ENCODE measurements around the gene CDS1. TPM values are rescaled to one million over a fixed set of nuclear protein-coding genes. Genes with fewer than 3 reads are reported as not detected.
"Not testable (repeated sequence)": the region's sequence is repeated elsewhere in the genome, so short reads cannot be mapped to it uniquely, and the experiment has no call there.

Gene CDS1
- total RNA-seq, 3 donors from 2014 or later (not counting 1 experiment from before 2014, with no cell fraction given) = 0.14 TPM; not detected in 2

DNA sequence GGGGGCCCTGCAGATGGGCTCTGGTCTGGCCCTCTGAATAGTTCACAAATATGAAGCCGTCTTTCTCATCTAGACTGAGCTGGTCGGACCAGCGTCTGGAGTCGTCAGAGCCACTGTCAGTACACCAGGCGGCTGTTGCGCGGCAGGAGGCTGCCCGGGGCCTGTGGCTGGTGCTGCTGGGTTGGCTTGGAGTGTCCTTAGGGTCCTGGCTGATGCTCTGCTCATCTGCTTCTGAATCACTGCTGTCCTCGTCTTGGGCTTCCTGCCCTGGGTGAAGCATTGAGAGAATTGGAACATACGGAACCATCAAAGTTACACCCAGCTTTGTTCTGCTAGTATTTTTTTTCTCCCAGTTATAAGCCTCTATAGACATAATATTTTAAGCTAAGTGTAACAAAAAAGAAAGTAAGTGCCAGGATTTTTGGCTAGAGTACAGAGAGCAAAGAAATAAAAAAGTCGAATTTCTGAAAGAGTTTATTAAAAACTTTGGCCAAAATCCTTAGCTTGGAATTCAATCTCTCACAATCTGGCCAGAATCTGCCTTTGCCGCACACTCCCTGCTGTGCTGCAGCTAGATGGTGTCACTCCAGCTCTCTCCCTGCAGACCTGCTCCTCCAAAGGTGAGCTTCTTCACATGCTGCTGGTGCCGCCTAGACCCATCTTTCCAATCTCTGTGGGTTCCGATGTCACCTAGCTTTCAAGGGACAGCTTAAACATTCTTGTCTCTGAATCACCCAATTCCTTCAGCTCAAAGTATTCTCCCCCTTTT lies 96.2 kb downstream of the CDS1 start:
- Mint-ChIP-seq H3K4me1 (no peaks in the 10 kb centered on the region), H3K9me3 (no peaks in the 10 kb centered on the region), H3K27ac (no peak overlapping the region), H3K27me3 (ENCODE audit: low read depth in 2 of 2) (no peaks in the 10 kb centered on the region), H3K36me3 (no peaks in the 10 kb centered on the region), H3K4me3 (no peak overlapping the region)
- DNase-seq (no peak), ATAC-seq (no peak)
- no peaks in the 10 kb centered on the region for H3K4me1 ChIP-seq (ENCODE audit: control insufficient read depth, insufficient read depth, low read length)
- TF ChIP-seq, protein P1, sequence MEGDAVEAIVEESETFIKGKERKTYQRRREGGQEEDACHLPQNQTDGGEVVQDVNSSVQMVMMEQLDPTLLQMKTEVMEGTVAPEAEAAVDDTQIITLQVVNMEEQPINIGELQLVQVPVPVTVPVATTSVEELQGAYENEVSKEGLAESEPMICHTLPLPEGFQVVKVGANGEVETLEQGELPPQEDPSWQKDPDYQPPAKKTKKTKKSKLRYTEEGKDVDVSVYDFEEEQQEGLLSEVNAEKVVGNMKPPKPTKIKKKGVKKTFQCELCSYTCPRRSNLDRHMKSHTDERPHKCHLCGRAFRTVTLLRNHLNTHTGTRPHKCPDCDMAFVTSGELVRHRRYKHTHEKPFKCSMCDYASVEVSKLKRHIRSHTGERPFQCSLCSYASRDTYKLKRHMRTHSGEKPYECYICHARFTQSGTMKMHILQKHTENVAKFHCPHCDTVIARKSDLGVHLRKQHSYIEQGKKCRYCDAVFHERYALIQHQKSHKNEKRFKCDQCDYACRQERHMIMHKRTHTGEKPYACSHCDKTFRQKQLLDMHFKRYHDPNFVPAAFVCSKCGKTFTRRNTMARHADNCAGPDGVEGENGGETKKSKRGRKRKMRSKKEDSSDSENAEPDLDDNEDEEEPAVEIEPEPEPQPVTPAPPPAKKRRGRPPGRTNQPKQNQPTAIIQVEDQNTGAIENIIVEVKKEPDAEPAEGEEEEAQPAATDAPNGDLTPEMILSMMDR (IDR thresholded peaks at IDR 0.05) = no peak
- intact Hi-C loops (cut with micrococcal nuclease) = no loop called here
- H3K4me3 ChIP-seq (ENCODE audit: low read length) = no peak overlapping the region
- no peak overlapping the region for H3K27ac ChIP-seq (ENCODE audit: low read length)
- H3K9me3 ChIP-seq (ENCODE audit: control insufficient read depth, insufficient read depth, low read length) = peaks cover 4% of the 10 kb centered on the region
- H3K36me3 ChIP-seq (ENCODE audit: control insufficient read depth, insufficient read depth, low read length) = no peaks in the 10 kb centered on the region
- WGBS (ENCODE audit: insufficient coverage) = 93% methylated on average over 14 of the region's 14 CpGs
- no peaks in the 10 kb centered on the region for H3K27me3 ChIP-seq (ENCODE audit: control insufficient read depth, insufficient read depth, low read length)

DNA sequence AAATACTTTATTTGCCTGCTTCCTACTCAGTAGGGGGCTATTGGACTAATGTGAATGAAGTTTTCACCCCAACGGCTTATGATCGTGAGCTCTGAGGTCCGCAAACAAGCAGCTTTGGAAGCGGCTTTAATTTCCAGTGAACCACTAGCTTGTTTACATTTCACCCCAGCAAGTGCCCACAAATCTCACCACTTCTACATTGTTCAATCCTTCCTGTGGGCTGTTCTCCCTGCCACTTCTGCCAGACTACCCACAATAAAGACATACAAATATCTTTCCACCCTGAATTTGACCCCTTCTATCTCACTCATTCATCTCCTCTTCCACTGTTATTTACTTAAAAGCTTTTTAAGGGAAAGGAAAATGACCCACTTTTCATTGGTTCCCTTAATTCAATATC lies 98.0 kb downstream of the CDS1 start:
- Histone ChIP-seq H3K36me3 (ENCODE audit: control insufficient read depth, insufficient read depth, low read length) (no peaks in the 10 kb centered on the region), H3K9me3 (ENCODE audit: control insufficient read depth, insufficient read depth, low read length) (no peaks in the 10 kb centered on the region), H3K4me1 (ENCODE audit: control insufficient read depth, insufficient read depth, low read length) (no peaks in the 10 kb centered on the region), H3K27ac (ENCODE audit: low read length) (no peak overlapping the region), H3K27me3 (ENCODE audit: control insufficient read depth, insufficient read depth, low read length) (no peaks in the 10 kb centered on the region), H3K4me3 (ENCODE audit: low read length) (no peak overlapping the region)
- no peak overlapping the region for H3K4me3 Mint-ChIP-seq
- H3K9me3 Mint-ChIP-seq = no peaks in the 10 kb centered on the region
- 23% methylated on average over 4 of the region's 4 CpGs for WGBS (ENCODE audit: insufficient coverage)
- H3K4me1 Mint-ChIP-seq = no peaks in the 10 kb centered on the region
- H3K27ac Mint-ChIP-seq = no peak overlapping the region
- no peak for DNase-seq
- TF ChIP-seq, protein P1 (IDR thresholded peaks at IDR 0.05) = no peak
- no peaks in the 10 kb centered on the region for H3K36me3 Mint-ChIP-seq
- no peaks in the 10 kb centered on the region for H3K27me3 Mint-ChIP-seq (ENCODE audit: low read depth in 2 of 2)
- intact Hi-C loops (cut with micrococcal nuclease) = no loop called here
- ATAC-seq = no peak

DNA sequence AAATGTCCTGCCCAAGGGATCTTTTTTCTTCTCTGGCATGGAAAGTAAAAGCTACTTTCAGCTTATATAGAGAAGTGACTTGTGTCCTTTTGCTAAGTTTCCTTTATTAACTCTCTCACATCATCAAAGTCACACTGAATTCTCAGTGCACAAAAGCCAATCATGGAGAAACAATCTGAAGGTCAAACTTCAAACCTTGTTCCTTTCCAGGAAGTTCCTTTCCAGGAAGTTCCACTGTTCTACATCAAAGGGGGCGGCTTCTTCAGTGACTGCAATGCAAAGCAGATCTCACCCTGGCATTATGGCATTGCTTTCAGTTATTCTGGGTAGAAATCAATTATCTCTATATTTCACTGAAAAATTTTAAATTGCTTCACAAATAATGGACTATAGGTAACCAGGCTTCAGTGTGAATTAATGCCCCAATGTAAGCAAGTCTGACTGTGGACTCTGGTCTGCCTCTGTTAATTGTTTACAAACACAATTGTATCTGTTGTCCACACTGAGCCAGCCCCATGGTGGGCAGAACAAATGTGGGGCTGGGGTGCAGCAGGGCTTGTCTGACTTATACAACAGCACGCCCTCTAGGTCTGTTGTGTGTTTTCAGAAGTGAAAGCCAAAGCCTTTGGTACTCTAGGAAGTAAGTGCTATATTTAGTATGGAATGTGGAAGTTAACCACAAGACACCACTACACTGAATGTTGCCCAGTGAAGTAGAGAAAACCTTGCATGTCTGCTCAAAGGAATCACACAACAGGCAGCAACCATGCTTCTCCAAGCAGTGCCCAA lies 98.8 kb downstream of the CDS1 start:
- no peaks in the 10 kb centered on the region for H3K27me3 Mint-ChIP-seq (ENCODE audit: low read depth in 2 of 2)
- no peaks in the 10 kb centered on the region for H3K4me1 Mint-ChIP-seq
- no peak overlapping the region for H3K4me3 Mint-ChIP-seq
- WGBS (ENCODE audit: insufficient coverage) = 63% methylated on average over 2 of the region's 2 CpGs
- TF ChIP-seq, protein P1 (IDR thresholded peaks at IDR 0.05) = no peak
- Histone ChIP-seq H3K27ac (ENCODE audit: low read length) (no peak overlapping the region), H3K4me3 (ENCODE audit: low read length) (no peak overlapping the region), H3K4me1 (ENCODE audit: control insufficient read depth, insufficient read depth, low read length) (no peaks in the 10 kb centered on the region), H3K9me3 (ENCODE audit: control insufficient read depth, insufficient read depth, low read length) (no peaks in the 10 kb centered on the region), H3K27me3 (ENCODE audit: control insufficient read depth, insufficient read depth, low read length) (no peaks in the 10 kb centered on the region), H3K36me3 (ENCODE audit: control insufficient read depth, insufficient read depth, low read length) (no peaks in the 10 kb centered on the region)
- H3K27ac Mint-ChIP-seq = no peak overlapping the region
- intact Hi-C loops (cut with micrococcal nuclease) = no loop called here
- H3K9me3 Mint-ChIP-seq = no peaks in the 10 kb centered on the region
- no peaks in the 10 kb centered on the region for H3K36me3 Mint-ChIP-seq
- no peak for DNase-seq
- ATAC-seq = no peak

DNA sequence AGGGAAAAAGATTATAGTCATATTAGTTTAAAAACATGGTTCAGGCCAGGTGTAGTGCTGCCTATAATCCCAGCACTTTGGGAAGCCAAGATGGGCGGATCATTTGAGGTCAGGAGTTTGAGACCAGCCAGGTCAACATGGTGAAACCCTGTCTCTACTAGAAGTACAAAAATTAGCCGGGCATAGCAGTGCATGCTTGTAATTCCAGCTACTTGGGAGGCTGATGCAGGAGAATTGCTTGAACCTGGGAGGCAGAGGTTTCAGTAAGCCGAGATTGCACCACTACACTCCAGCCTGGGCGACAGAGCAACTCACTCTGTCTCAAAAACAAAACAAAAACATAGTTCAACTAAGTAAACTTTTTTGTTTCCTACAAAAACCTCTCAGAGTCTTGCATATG lies 99.7 kb downstream of the CDS1 start:
- H3K9me3 ChIP-seq (ENCODE audit: control insufficient read depth, insufficient read depth, low read length); H3K27me3 ChIP-seq (ENCODE audit: control insufficient read depth, insufficient read depth, low read length); ATAC-seq; H3K27me3 Mint-ChIP-seq (ENCODE audit: low read depth in 2 of 2); H3K36me3 ChIP-seq (ENCODE audit: control insufficient read depth, insufficient read depth, low read length); H3K4me3 ChIP-seq (ENCODE audit: low read length); H3K4me1 Mint-ChIP-seq; H3K9me3 Mint-ChIP-seq; H3K4me3 Mint-ChIP-seq; DNase-seq; H3K4me1 ChIP-seq (ENCODE audit: control insufficient read depth, insufficient read depth, low read length); H3K36me3 Mint-ChIP-seq; H3K27ac Mint-ChIP-seq; intact Hi-C loops (cut with micrococcal nuclease); H3K27ac ChIP-seq (ENCODE audit: low read length): not testable (repeated sequence)
- WGBS (ENCODE audit: insufficient coverage) = 82% methylated on average over 4 of the region's 4 CpGs
